ENCODE data around the gene ADRA2C. TPM values are rescaled to one million over a fixed set of nuclear protein-coding genes. Genes with fewer than 3 reads are reported as not detected.

ADRA2C gene
- total RNA-seq, 1 experiment from 2014 or later: 8.6 TPM

DNA sequence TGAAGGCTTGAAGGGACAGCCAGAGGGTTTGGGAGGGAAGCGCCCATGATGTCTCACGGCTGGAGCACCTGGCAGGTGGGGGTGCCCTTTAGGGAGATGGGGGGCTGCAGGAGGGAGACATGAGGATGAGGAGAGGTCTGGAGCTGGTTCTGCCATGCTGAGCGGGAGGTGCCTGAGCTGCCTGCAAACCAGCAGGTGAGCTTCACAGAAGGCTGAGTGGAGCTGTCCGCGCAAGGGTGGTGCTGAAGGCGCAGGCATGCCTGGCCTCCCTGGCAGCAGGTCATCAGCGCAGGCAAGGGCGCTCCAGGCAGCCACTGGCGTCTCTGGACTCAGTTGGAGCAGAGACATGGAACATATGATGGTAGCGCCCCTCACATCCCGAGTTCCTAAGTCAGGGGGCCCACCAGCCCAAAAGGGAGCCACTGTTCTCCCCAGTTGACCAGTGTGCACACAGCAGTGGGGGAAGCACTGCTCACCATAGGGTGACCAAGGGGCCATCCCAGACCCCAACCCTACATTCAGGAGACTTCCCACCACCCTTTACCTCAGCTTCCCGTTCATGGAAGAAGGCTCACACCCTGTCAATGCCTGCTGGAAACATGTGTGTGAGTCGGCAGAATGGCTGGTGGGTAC, 25.8 kb downstream of the ADRA2C start:
- Histone ChIP-seq H3K27me3 (ENCODE audit: insufficient read depth, low read length) (no peaks in the 10 kb centered on the region), H4K8ac (replicated peaks; ENCODE audit: insufficient read length, low read depth, low read length) (no peak overlapping the region), H3K9me3 (ENCODE audit: control insufficient read depth, low read depth, low read length) (no peaks in the 10 kb centered on the region), H3K27ac (ENCODE audit: insufficient read length, low read depth, low read length) (no peak overlapping the region), H3K79me1 (ENCODE audit: insufficient read depth, low read depth, low read length, poor library complexity, severe bottlenecking) (no peaks in the 10 kb centered on the region), H4K20me1 (ENCODE audit: control insufficient read depth, insufficient read depth, insufficient read length) (no peaks in the 10 kb centered on the region), H3K23me2 (ENCODE audit: insufficient read length, low read depth, low read length, poor library complexity, severe bottlenecking) (no peaks in the 10 kb centered on the region), H2BK120ac (ENCODE audit: low read depth, low read length, poor library complexity, severe bottlenecking) (no peak overlapping the region), H2BK15ac (ENCODE audit: low read depth, low read length) (no peak overlapping the region), H2BK12ac (ENCODE audit: insufficient read length, low read depth, low read length) (no peak overlapping the region), H3K23ac (ENCODE audit: insufficient read length, low read depth, low read length) (no peak overlapping the region), H2BK5ac (ENCODE audit: insufficient read length, low read length) (no peak overlapping the region), H4K5ac (ENCODE audit: insufficient read length, low read depth, low read length) (no peak overlapping the region), H3K9ac (ENCODE audit: extremely low read depth, insufficient read length, low read length) (no peak overlapping the region), H3K56ac (ENCODE audit: insufficient read length, low read depth, low read length) (no peak overlapping the region), H3K4me2 (ENCODE audit: insufficient read depth, insufficient read length, low read length) (no peak overlapping the region), H2AFZ (ENCODE audit: low read length) (no peak overlapping the region), H4K91ac (ENCODE audit: insufficient read length, low read depth, low read length) (no peak overlapping the region), H2BK20ac (ENCODE audit: low read depth, low read length, poor library complexity, severe bottlenecking) (no peak overlapping the region), H3K4me1 (ENCODE audit: insufficient read depth, low read length) (no peaks in the 10 kb centered on the region; the same call in 1 of the 2 replicates), H2AK5ac (ENCODE audit: insufficient read length, low read length) (no peak overlapping the region), H3K4ac (ENCODE audit: low read depth, low read length) (no peak overlapping the region), H3T11ph (ENCODE audit: low read length) (no peak overlapping the region), H3K14ac (ENCODE audit: insufficient read depth, low read length) (no peak overlapping the region), H3K18ac (ENCODE audit: insufficient read length, low read depth, low read length) (no peak overlapping the region), H3K79me2 (ENCODE audit: insufficient read depth, low read length) (no peaks in the 10 kb centered on the region)
- Mint-ChIP-seq H3K9me3 (peaks cover 22 to 26% of the 10 kb centered on the region in 2 experiments), H3K36me3 (ENCODE audit: insufficient read depth in 1 of 3, low read depth in 3 of 3) (peaks cover 0 to 10% (median 5%) of the 10 kb centered on the region in 3 experiments; a peak in 3 of 7 replicates), H3K4me3 (no peak overlapping the region), H3K27me3 (ENCODE audit: low read depth) (peaks cover 35% of the 10 kb centered on the region), H3K4me1 (peaks cover 9 to 15% of the 10 kb centered on the region in 2 experiments), H3K27ac (no peak overlapping the region)
- peak; percentile 89 for DNase-seq
- TF ChIP-seq, protein P1, sequence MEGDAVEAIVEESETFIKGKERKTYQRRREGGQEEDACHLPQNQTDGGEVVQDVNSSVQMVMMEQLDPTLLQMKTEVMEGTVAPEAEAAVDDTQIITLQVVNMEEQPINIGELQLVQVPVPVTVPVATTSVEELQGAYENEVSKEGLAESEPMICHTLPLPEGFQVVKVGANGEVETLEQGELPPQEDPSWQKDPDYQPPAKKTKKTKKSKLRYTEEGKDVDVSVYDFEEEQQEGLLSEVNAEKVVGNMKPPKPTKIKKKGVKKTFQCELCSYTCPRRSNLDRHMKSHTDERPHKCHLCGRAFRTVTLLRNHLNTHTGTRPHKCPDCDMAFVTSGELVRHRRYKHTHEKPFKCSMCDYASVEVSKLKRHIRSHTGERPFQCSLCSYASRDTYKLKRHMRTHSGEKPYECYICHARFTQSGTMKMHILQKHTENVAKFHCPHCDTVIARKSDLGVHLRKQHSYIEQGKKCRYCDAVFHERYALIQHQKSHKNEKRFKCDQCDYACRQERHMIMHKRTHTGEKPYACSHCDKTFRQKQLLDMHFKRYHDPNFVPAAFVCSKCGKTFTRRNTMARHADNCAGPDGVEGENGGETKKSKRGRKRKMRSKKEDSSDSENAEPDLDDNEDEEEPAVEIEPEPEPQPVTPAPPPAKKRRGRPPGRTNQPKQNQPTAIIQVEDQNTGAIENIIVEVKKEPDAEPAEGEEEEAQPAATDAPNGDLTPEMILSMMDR (conservative IDR thresholded peaks at IDR 0.05): no peak
- no CpG with 5 or more reads among the region's 13 CpGs for WGBS (ENCODE audit: extremely low coverage, insufficient read length, low lambda C conversion rate)

All from H9 (cell line).